PC-9 (cell line): Measurements from ENCODE around the gene WDCP. TPM values are rescaled to one million over a fixed set of nuclear protein-coding genes. Genes with fewer than 3 reads are reported as not detected.

Source experiments
- BruUV-seq: library from RNA; stranded (reverse); fragments of 400-500 nt; replicated peaks from 2 replicates; lab custom pipeline; 2021; lab: Mats Ljungman, UMichigan
- CTCF ChIA-PET: fragments of 300-600 bp; sonication (Branson Sonifier 250); formaldehyde crosslinking; loops from one replicate; lab custom pipeline; 2022; ENCODE audit warnings: antibody characterized with exemption; lab: Charles Lee
- POLR2A ChIA-PET: fragments of 300-600 bp; sonication (Branson Sonifier 250); formaldehyde crosslinking; loops from one replicate; lab custom pipeline; 2022; ENCODE audit warnings: antibody characterized with exemption; ENCODE audit not compliant: unreplicated experiment; lab: Charles Lee
- DNase-seq, 2 experiments: peaks; one replicate each; pipeline versions ENCODE4 v3.0.0 to v3.0.0-alpha.2; 2015 to 2022; ENCODE audit warnings: mixed read lengths in 1 of 2
- H2AFZ ChIP-seq: fragments of 200-600 bp; sonication (generic); 2 replicates; pipeline ENCODE4 v1.8.1; 2017; ENCODE audit warnings: antibody characterized with exemption
- H3F3A ChIP-seq: fragments of 200-600 bp; sonication (generic); 2 replicates; pipeline ENCODE4 v1.8.1; 2017; ENCODE audit warnings: antibody characterized with exemption, mild to moderate bottlenecking, low read depth; ENCODE audit not compliant: insufficient read depth
- H3K27ac ChIP-seq: fragments of 200-600 bp; sonication (generic); 2 replicates; pipeline ENCODE4 v1.6.1; 2016; ENCODE audit warnings: mixed run types
- H3K27me3 ChIP-seq: fragments of 200-600 bp; sonication (generic); 2 replicates; pipeline ENCODE4 v1.6.1; 2016; ENCODE audit warnings: low read depth, mixed run types; ENCODE audit not compliant: insufficient read depth
- H3K36me3 ChIP-seq: fragments of 200-600 bp; sonication (generic); 2 replicates; pipeline ENCODE4 v1.6.1; 2016; ENCODE audit warnings: low read depth, mixed run types
- H3K4me1 ChIP-seq: fragments of 200-600 bp; sonication (generic); replicated peaks from 2 replicates; pipeline ENCODE4 v1.6.1; 2016; ENCODE audit warnings: mixed run types; ENCODE audit not compliant: insufficient read depth
- H3K4me2 ChIP-seq: fragments of 200-600 bp; sonication (generic); 2 replicates; pipeline ENCODE4 v1.6.1; 2017; ENCODE audit warnings: mixed run types
- H3K4me3 ChIP-seq: fragments of 200-600 bp; sonication (generic); 2 replicates; pipeline ENCODE4 v1.6.1; 2016; ENCODE audit warnings: mixed run types
- H3K79me2 ChIP-seq: fragments of 200-600 bp; sonication (generic); 2 replicates; pipeline ENCODE4 v1.6.1; 2017; ENCODE audit warnings: low read depth, mixed run types
- H3K9me2 ChIP-seq: fragments of 200-600 bp; sonication (generic); 2 replicates; pipeline ENCODE4 v1.8.1; 2017; ENCODE audit warnings: mild to moderate bottlenecking; ENCODE audit not compliant: insufficient read depth
- H3K9me3 ChIP-seq: fragments of 200-600 bp; sonication (generic); 2 replicates; pipeline ENCODE4 v1.8.1; 2016; ENCODE audit warnings: low read depth; ENCODE audit not compliant: insufficient read depth
- H4K20me1 ChIP-seq: fragments of 200-600 bp; sonication (generic); 2 replicates; pipeline ENCODE4 v1.8.1; 2017; ENCODE audit not compliant: insufficient read depth
- CTCF ChIP-seq: fragments of 200-600 bp; sonication (generic); conservative IDR thresholded peaks from 2 replicates; pipeline ENCODE4 v1.6.1; 2017; ENCODE audit warnings: mixed run types, antibody characterized with exemption, mild to moderate bottlenecking, moderate library complexity
- EZH2 ChIP-seq: fragments of 200-600 bp; sonication (generic); IDR thresholded peaks from 2 replicates; pipeline ENCODE4 v1.8.0; 2017; ENCODE audit warnings: antibody characterized with exemption, low read depth
- intact Hi-C: fragments of 100-400 bp; cut with micrococcal nuclease; formaldehyde crosslinking; loops from one replicate; pipeline ENCODE4 v1.10.0; 2022; ENCODE audit not compliant: unreplicated experiment
- total RNA-seq: library from RNA; stranded (reverse); gene quantifications from 2 replicates; pipeline ENCODE4 v1.2.3, GENCODE V29; 2021

The WDCP gene
- total RNA-seq, 1 experiment from 2014 or later, result 13.5 TPM

GRCh38 chr2:24021122-24021998, 25.8 kb downstream of the WDCP start:
- intact Hi-C loops, result no loop called here
- Histone ChIP-seq H3K27me3 (no peaks in the 10 kb centered on the region), H3K27ac (peak overlapping the region; percentile 47), H3K36me3 (no peaks in the 10 kb centered on the region), H3K79me2 (no peaks in the 10 kb centered on the region), H3K4me2 (0 out of 2 replicates have a peak overlapping the region, but pooled peaks have one; percentile 6), H3F3A (peaks cover 33% of the 10 kb centered on the region), H4K20me1 (no peaks in the 10 kb centered on the region), H3K4me1 (peaks cover 29% of the 10 kb centered on the region), H3K9me3 (no peaks in the 10 kb centered on the region), H3K4me3 (no peak overlapping the region), H3K9me2 (no peaks in the 10 kb centered on the region), H2AFZ (no peak overlapping the region)
- no TSS peak for BruUV-seq
- DNase-seq, result peak; percentile 71 to 96
- ChIA-PET POLR2A (no interaction called here), CTCF (interaction anchor here (0.6 kb wide), 1 partner anchor 219 kb away, joined by 3 read pairs; no protein-coding TSS in a partner anchor)
- TF ChIP-seq CTCF, result peak; percentile 53
- no peak for TF ChIP-seq EZH2

- intact Hi-C loops, result no loop called here
- Histone ChIP-seq H3K4me1 (peaks cover 37% of the 10 kb centered on the region), H3K27me3 (no peaks in the 10 kb centered on the region), H3K9me2 (no peaks in the 10 kb centered on the region), H3K9me3 (no peaks in the 10 kb centered on the region), H3K36me3 (no peaks in the 10 kb centered on the region), H3K4me2 (no peak overlapping the region), H3K27ac (no peak overlapping the region), H3K79me2 (no peaks in the 10 kb centered on the region), H4K20me1 (no peaks in the 10 kb centered on the region), H2AFZ (no peak overlapping the region), H3K4me3 (no peak overlapping the region), H3F3A (peaks cover 42% of the 10 kb centered on the region)
- TF ChIP-seq EZH2, result no peak
- TF ChIP-seq CTCF, result no peak
- POLR2A ChIA-PET, result no interaction called here
- CTCF ChIA-PET, result no interaction called here
- no peak for DNase-seq
- BruUV-seq, result no TSS peak
Observed at GRCh38 chr2:24020244-24020643, 26.9 kb downstream of the WDCP start.

GRCh38 chr2:24019729-24020128, 27.5 kb downstream of the WDCP start:
- no peak overlapping the region for H3K4me2 ChIP-seq
- H3K36me3 ChIP-seq, result no peaks in the 10 kb centered on the region
- ChIA-PET POLR2A (no interaction called here), CTCF (no interaction called here)
- H3K27me3 ChIP-seq, result no peaks in the 10 kb centered on the region
- H3K9me3 ChIP-seq, result no peaks in the 10 kb centered on the region
- H3K27ac ChIP-seq, result no peak overlapping the region
- H3K4me1 ChIP-seq, result peaks cover 42% of the 10 kb centered on the region
- no peaks in the 10 kb centered on the region for H3K79me2 ChIP-seq
- H3K4me3 ChIP-seq, result no peak overlapping the region
- TF ChIP-seq EZH2 (no peak), CTCF (no peak)
- intact Hi-C loops, result no loop called here
- peaks cover 47% of the 10 kb centered on the region for H3F3A ChIP-seq
- no peaks in the 10 kb centered on the region for H3K9me2 ChIP-seq
- no peaks in the 10 kb centered on the region for H4K20me1 ChIP-seq
- BruUV-seq, result no TSS peak
- DNase-seq, result no peak
- H2AFZ ChIP-seq, result no peak overlapping the region
